ELF-1 (cell line): ENCODE data around the gene MYO5B.

ENCODE experiments used
- DNase-seq: peaks from one replicate; pipeline ENCODE4 v3.0.0-alpha.2; 2016; ENCODE audit warnings: low read depth, low spot score

Gene MYO5B

GRCh38 chr18:50014606-50015005, 180.3 kb downstream of the MYO5B start:
- no peak for DNase-seq

DNA sequence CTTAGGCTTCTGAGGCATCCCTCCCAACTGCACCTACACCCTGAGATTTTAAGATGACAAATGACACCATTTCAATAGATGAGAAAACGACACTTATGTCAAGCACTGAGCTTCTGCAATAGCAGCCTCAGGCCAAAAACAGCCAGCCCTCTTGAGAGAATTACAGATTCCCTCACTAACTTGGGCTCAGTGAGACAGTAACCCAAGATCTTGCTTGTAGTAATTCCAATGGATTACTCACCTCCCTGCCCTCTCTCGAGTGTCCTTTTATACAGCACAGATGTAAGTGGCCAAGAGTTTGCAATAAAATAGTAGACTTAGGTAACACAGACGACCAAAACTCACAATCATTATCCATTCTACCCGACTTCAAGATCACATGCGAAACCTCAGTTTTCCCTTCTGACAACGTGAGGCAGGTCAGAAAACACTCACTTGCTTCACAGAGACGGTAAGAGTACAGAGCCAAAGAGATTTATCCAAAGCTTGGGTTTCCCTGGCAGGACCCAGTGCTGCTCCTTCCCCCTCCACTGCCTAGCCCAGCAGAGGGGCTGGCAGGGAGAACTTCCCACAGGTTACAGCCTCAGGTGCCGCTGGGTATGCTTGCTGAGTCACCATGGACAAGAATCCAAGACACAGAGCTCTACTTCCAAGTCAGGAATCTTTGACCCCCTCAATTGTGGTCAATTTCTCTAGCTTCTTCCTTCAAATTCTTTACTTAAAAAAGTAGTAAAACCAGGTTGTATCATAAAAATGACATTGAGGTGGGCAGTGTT, 181.4 kb downstream of the MYO5B start:
- DNase-seq: peak; percentile 30

- DNase-seq: no peak
These were observed 183.0 kb downstream of the MYO5B start for GRCh38 chr18:50011813-50012435.

GRCh38 chr18:50009773-50010335, 185.1 kb downstream of the MYO5B start:
- DNase-seq: peak; percentile 67

- no peak for DNase-seq
These were observed 186.6 kb downstream of the MYO5B start for GRCh38 chr18:50008306-50008705.

GRCh38 chr18:50006470-50007046, 188.4 kb downstream of the MYO5B start:
- no peak for DNase-seq

GRCh38 chr18:50004013-50004412, 190.9 kb downstream of the MYO5B start:
- DNase-seq: no peak

- DNase-seq: no peak
These were observed 192.2 kb downstream of the MYO5B start for GRCh38 chr18:50002781-50003180.

DNA sequence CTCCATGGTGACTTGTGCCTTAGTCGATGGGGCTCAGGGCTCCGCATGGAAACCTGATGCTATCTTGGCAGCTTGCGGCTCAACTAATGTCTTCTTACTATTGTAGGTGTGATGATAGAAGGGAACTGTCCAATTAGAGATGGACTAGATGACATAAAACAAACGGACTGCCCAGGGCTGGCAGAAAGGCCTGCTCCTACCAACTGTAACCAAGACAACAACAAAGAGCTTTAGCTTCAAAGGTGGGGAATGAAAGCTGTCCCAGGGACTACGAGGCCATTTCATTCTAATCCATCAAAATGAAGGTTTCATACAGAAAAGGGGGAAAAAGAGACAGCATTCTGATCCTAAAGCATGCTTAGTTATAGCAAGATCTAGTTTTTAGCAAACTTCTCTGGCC, 194.7 kb downstream of the MYO5B start:
- DNase-seq: no peak

- DNase-seq: no peak
These were observed 195.8 kb downstream of the MYO5B start for GRCh38 chr18:49999128-49999527.

DNA sequence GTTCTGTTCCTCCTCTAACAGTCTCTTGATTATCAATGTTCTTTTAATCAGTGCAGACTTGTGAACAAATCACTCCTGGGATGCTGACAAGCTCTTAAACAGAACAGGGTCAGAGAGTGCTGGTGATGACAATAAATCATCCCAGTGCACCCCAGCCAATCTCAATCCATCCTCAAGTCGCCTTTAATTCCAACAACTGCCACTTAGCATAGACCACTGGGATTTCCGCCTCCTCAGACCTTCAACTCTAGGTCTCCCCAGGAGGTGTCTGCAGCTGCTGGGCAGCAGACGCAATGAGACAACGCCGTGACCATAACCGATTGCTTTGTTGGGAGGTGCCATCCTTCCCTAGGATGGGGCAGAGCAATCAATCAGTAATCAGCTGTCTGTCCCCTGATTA, 197.4 kb downstream of the MYO5B start:
- DNase-seq: no peak

DNA sequence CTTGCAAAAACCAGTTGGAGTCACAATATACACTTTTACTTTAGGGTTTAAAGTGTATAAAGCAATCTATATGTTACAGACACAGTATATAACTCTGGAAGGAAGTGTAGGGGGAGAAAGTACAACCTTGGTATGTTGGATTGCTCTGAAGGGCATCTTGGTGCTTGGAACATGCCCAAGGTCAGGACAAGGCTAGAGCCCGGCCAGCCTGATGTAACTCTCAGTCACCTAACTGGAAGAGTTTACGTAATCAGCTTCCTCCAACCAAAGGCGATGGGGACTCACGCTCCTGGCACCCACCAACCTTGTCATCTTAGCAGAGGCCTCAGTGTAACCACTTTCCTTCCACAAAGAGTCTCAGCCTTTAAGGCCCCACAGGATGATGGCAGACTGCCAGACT, 200.5 kb downstream of the MYO5B start:
- DNase-seq: no peak

DNA sequence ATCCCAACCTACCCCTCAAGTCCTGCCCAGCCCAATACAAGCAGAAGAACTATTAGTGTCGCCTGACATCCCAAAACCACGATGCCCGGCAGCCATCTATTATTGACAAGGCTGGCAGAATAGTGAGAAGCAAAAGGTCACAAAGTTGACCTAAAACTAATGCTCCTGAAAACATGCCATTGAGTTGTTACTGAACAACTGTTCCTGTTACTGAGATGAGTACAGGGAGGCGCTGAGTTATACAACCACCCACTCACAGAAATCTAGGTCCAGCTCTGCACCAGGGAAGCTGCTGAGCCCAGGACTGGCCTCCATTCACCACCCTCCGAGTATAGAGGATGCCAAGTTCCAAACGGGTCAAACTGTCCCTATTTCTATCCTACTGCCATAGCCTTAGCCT, 201.6 kb downstream of the MYO5B start:
- no peak for DNase-seq

DNA sequence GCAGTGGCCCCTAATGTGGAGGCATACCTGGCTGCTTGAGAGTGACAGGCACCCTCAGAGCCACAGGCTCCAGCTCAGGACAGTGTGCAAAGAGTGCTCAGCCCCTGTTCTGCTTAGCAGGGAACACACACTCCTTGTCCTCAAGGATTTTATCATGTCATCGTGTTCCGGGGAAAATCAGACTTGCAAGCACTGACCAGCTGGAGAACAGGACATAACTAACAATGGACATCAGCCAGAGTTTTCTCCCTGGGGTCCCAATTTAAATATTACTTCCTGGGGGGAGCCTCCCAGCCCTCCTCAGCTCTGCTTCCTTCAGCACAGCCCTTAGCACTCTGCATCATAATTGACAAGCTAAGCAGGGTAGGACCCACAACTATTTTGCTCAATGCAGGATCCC, 206.2 kb downstream of the MYO5B start:
- DNase-seq: no peak

DNA sequence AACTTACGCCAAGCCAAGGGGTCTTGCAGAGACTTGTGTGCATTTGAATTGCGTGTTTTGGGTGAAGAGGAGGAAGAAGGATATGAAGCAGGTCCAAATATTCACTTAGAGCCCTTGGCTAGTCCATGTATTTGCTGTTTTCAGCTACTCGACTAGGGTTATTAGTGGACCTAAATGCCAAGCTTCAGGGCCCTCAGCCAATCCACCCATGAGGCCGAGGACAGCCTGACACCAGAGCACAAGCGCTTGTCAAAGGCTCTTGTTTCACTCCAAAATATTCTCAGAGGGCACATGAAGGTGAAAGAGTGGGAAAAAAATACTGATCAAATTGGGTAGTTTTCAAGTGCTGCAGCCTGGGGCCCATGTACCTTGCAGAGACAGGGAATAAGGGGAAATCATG, 206.8 kb downstream of the MYO5B start:
- DNase-seq: no peak

DNA sequence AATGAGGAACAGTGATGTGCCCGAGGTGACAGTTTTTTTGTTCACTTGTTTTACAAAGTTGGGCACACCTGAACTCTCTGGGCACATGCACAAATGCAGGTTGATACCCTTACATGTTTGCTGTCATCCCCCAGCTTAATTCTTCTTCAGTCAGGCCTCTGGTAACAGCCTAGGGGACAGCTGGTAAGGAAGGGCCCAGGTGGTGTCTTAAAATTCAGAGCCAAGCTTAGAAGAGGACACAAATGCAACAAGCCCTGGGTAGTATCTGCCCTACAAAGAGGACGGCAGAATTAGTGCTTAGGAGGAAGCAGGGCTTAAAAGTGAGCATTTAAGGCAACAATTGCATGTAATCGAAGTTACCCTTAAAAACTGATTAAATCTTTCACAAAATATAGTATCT, 209.7 kb downstream of the MYO5B start:
- DNase-seq: no peak

DNA sequence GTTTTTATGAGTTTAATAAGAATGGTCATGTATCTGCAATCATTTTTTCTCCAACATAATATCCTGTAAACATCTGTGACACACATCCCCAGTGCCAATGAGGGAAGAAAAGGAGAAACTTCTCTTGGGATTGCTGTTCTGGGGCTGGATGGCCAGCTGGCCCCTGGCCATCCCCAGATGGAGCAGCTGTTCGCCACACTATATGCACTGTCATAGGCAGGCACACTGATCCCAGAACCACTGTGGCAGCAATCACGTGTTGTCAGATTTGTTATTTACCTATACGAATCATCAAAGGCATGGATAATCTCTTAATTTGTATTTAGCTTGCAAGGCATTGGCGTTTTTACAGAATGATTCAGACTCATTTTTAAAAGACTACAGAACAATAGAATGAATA, 214.1 kb downstream of the MYO5B start:
- no peak for DNase-seq

- DNase-seq: no peak
These were observed 218.0 kb downstream of the MYO5B start for GRCh38 chr18:49976795-49977560.

GRCh38 chr18:49976001-49976400, 218.9 kb downstream of the MYO5B start:
- DNase-seq: no peak

- no peak for DNase-seq
These were observed 220.9 kb downstream of the MYO5B start for GRCh38 chr18:49974079-49974478.

DNA sequence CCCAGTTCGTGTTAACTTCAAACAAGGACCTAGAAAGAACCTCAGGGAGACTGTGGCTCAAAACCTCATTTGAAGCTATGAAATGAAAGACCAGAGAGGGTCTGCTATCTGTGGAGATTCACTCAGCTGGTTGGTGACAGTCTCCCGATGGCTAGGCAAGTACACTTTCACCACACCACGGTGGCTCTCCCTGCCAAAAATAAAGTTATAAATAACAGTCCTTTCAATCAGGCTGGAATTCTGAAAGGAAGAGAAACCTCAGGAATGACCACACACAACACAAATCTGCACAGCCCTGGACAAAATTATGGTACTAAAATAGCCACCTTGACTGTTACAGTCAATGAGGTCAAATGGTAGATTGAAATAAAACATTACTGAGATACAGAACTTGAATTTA, 221.4 kb downstream of the MYO5B start:
- no peak for DNase-seq

DNA sequence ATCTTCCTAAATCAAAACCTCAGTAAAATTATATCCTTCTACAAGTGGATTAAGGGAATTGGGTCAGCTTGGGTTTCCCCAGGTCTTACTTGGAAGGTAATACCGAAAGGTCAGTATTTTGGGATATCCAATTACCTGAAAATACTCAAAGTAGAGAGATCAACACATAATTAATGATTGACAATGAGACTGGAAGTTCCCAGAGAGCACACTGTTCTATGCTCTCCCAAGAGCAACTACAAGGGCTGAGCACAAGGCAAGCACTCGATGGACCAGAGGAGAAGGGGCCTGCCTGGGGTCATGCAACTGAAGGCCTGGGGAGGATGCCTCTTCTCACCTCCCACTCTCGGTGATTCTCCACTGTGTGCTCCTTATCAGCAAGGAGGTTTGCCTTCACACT, 222.4 kb downstream of the MYO5B start:
- no peak for DNase-seq
